SK-N-SH (cell line): ENCODE results near the gene PGAM2. TPM values are rescaled to one million over a fixed set of nuclear protein-coding genes. Genes with fewer than 3 reads are reported as not detected.

Source experiments
- CTCF ChIA-PET: fragments of 300-600, 350-600 bp; formaldehyde crosslinking; extraction: SDS; loops from one replicate; lab custom pipeline; 2021; lab: Yijun Ruan, JAX
- POLR2A ChIA-PET: fragments of 350-600 bp; sonication (Branson Sonifier 250); formaldehyde crosslinking; extraction: SDS; loops from one replicate; lab custom pipeline; 2020; ENCODE audit warnings: antibody characterized with exemption, inconsistent platforms; lab: Yijun Ruan, JAX
- DNase-seq: peaks from one replicate; pipeline ENCODE4 v3.0.0; 2012
- H2AFZ ChIP-seq: fragments of 200-600 bp; sonication (generic); 2 replicates; pipeline ENCODE4 v1.8.1; 2016; ENCODE audit warnings: antibody characterized with exemption, mild to moderate bottlenecking, low read depth
- H3F3A ChIP-seq: fragments of 200-600 bp; sonication (generic); replicated peaks from 2 replicates; pipeline ENCODE3; 2016; ENCODE audit warnings: antibody characterized with exemption, mild to moderate bottlenecking; ENCODE audit not compliant: insufficient read depth
- H3K27ac ChIP-seq, 2 experiments: fragments of 200-500 bp in 1 of 2; fragments of 200-600 bp in 1 of 2; sonication (Bioruptor generic) in 1 of 2; sonication (generic), shearing (Covaris generic) in 1 of 2; 2 replicates each; pipeline versions ENCODE4 v1.5.1 to v1.6.1; 2014 to 2016; ENCODE audit warnings: low read depth in 2 of 2, inconsistent platforms in 1 of 2, low read length in 1 of 2, mild to moderate bottlenecking in 1 of 2, mixed read lengths in 1 of 2
- H3K27me3 ChIP-seq: fragments of 200-600 bp; sonication (generic), shearing (Covaris generic); 2 replicates; pipeline ENCODE4 v1.6.1; 2016; ENCODE audit warnings: mixed run types; ENCODE audit not compliant: insufficient read depth
- H3K36me3 ChIP-seq, 2 experiments: fragments of 200-500 bp in 1 of 2; fragments of 200-600 bp in 1 of 2; sonication (Bioruptor generic) in 1 of 2; sonication (generic) in 1 of 2; replicated peaks in 1 of 2; 2 replicates each; pipeline versions ENCODE3 to v1.5.1; 2014 to 2016; ENCODE audit warnings: low read length in 1 of 2, mild to moderate bottlenecking in 1 of 2; ENCODE audit not compliant: insufficient read depth in 2 of 2, control insufficient read depth in 1 of 2
- H3K4me1 ChIP-seq, 2 experiments: fragments of 200-500 bp in 1 of 2; fragments of 200-600 bp in 1 of 2; sonication (Bioruptor generic) in 1 of 2; sonication (generic), shearing (Covaris generic) in 1 of 2; 2 replicates each; pipeline versions ENCODE4 v1.5.1 to v1.6.1; 2014 to 2016; ENCODE audit warnings: low read depth in 1 of 2, low read length in 1 of 2, mixed run types in 1 of 2; ENCODE audit not compliant: insufficient read depth in 2 of 2, control insufficient read depth in 1 of 2
- H3K4me2 ChIP-seq: fragments of 200-600 bp; sonication (generic), shearing (Covaris generic); 2 replicates; pipeline ENCODE4 v1.6.1; 2017; ENCODE audit warnings: mixed run types
- H3K4me3 ChIP-seq, 2 experiments: fragments of 200-500 bp in 1 of 2; fragments of 200-600 bp in 1 of 2; sonication (Bioruptor generic) in 1 of 2; sonication (generic), shearing (Covaris generic) in 1 of 2; 2 replicates each; pipeline versions ENCODE4 v1.5.1 to v1.8.1; 2014 to 2016; ENCODE audit warnings: low read depth in 2 of 2, inconsistent platforms in 1 of 2, low read length in 1 of 2, mild to moderate bottlenecking in 1 of 2, mixed read lengths in 1 of 2, moderate library complexity in 1 of 2
- H3K79me2 ChIP-seq: fragments of 200-600 bp; sonication (generic); 2 replicates; pipeline ENCODE4 v1.8.1; 2017; ENCODE audit warnings: mild to moderate bottlenecking; ENCODE audit not compliant: insufficient read depth
- H3K9ac ChIP-seq: fragments of 200-600 bp; sonication (generic); 2 replicates; pipeline ENCODE4 v1.6.1; 2017; ENCODE audit warnings: mixed run types
- H3K9me2 ChIP-seq: fragments of 200-600 bp; sonication (generic); 2 replicates; pipeline ENCODE4 v1.6.1; 2017; ENCODE audit warnings: mixed run types
- H3K9me3 ChIP-seq: fragments of 200-600 bp; sonication (generic); 2 replicates; pipeline ENCODE4 v1.6.1; 2017; ENCODE audit warnings: mixed run types, mild to moderate bottlenecking, moderate library complexity
- H4K20me1 ChIP-seq: fragments of 200-600 bp; sonication (generic); 2 replicates; pipeline ENCODE4 v1.6.1; 2017; ENCODE audit warnings: mild to moderate bottlenecking, mixed run types; ENCODE audit not compliant: insufficient read depth
- ELF1 ChIP-seq: IDR thresholded peaks from 2 replicates; pipeline ENCODE4 v1.4.0; 2012
- IRF3 ChIP-seq: fragments of 150-350 bp; IDR thresholded peaks from 2 replicates; pipeline ENCODE4 v1.6.1; 2016; ENCODE audit warnings: mild to moderate bottlenecking, low read depth, low read length
- JUND ChIP-seq: IDR thresholded peaks from 2 replicates; pipeline ENCODE4 v1.4.0; 2012
- MEF2A ChIP-seq: IDR thresholded peaks from 2 replicates; pipeline ENCODE4 v1.4.0; 2012; ENCODE audit warnings: low read depth, borderline replicate concordance
- MXI1 ChIP-seq: IDR thresholded peaks from 2 replicates; pipeline ENCODE4 v1.6.1; 2012; ENCODE audit warnings: mild to moderate bottlenecking, low read depth, low read length, improper control_type of control experiment
- NRF1 ChIP-seq: IDR thresholded peaks from 2 replicates; pipeline ENCODE4 v1.6.1; 2012; ENCODE audit warnings: low read depth, mild to moderate bottlenecking, low read length
- PBX3 ChIP-seq: IDR thresholded peaks from 2 replicates; pipeline ENCODE4; 2012
- REST ChIP-seq: IDR thresholded peaks from 2 replicates; pipeline ENCODE4 v1.6.1; 2012; ENCODE audit warnings: mild to moderate bottlenecking, low read depth, low read length, moderate library complexity
- RFX5 ChIP-seq: IDR thresholded peaks from 2 replicates; pipeline ENCODE4 v1.6.1; 2012; ENCODE audit warnings: mild to moderate bottlenecking, improper control_type of control experiment, low read length
- TAF1 ChIP-seq: IDR thresholded peaks from 2 replicates; pipeline ENCODE4 v1.6.1; 2012; ENCODE audit warnings: low read depth, mild to moderate bottlenecking, low read length, moderate library complexity, borderline replicate concordance
- TCF12 ChIP-seq: IDR thresholded peaks from 2 replicates; pipeline ENCODE4 v1.4.0; 2012
- TEAD4 ChIP-seq: IDR thresholded peaks from 2 replicates; pipeline ENCODE4 v1.4.0; 2012; ENCODE audit warnings: mild to moderate bottlenecking, borderline replicate concordance; ENCODE audit not compliant: insufficient read depth
- YY1 ChIP-seq: IDR thresholded peaks from 2 replicates; pipeline ENCODE4 v1.4.0; 2012; ENCODE audit warnings: low read depth, mild to moderate bottlenecking
- WGBS: methylation state at CpG from one replicate; pipeline ENCODE4 v1.1.6; 2017; ENCODE audit warnings: low lambda C conversion rate; 5-methylcytosine and 5-hydroxymethylcytosine counted together
- polyA plus RNA-seq, 3 experiments: library from polyadenylated mRNA; depleted of rRNA; stranded (reverse); fragments of >200 nt; gene quantifications; 2 replicates each; pipeline ENCODE4 v1.2.3, GENCODE V29; 2012
- TF ChIP-seq, protein P1 (sequence below): IDR thresholded peaks from 2 replicates; pipeline ENCODE4 v1.4.0; 2012; ENCODE audit warnings: low read depth, borderline replicate concordance
- TF ChIP-seq, protein P2 (sequence below): fragments of 200-600 bp; sonication (generic); IDR thresholded peaks from 2 replicates; pipeline ENCODE4 v1.6.1; 2017; ENCODE audit warnings: antibody characterized with exemption, mild to moderate bottlenecking, moderate library complexity
- TF ChIP-seq, protein P3 (sequence below): IDR thresholded peaks from 2 replicates; pipeline ENCODE4 v1.4.0; 2012; ENCODE audit warnings: low read depth, borderline replicate concordance

The PGAM2 gene
- polyA plus RNA-seq, 1 of the 3 experiments (the other 2 are of a cell fraction): 0.79 TPM

- H3K9me2 ChIP-seq: no peaks in the 10 kb centered on the region
- H3K4me1 ChIP-seq: peaks cover 7 to 14% of the 10 kb centered on the region in 2 experiments
- no peak for DNase-seq
- peaks cover 14% of the 10 kb centered on the region for H3F3A ChIP-seq
- no peaks in the 10 kb centered on the region for H3K9me3 ChIP-seq
- H3K27ac ChIP-seq: peak overlapping the region; percentile 13 to 84; a peak in 3 of 4 replicates
- H2AFZ ChIP-seq: no peak overlapping the region
- 86% methylated on average over 9 of the region's 11 CpGs for WGBS
- CTCF ChIA-PET: interaction anchor here (0.9 to 2.6 kb wide), 9 partner anchors 9 to 160 kb away, joined by 3 to 18 read pairs (median 4); partner anchors contain the start of gene YKT6
- peak overlapping the region; percentile 95 for H3K4me2 ChIP-seq
- POLR2A ChIA-PET: interaction anchor here (1.5 to 2.1 kb wide), 4 partner anchors 8 to 120 kb away, joined by 4 to 7 read pairs (median 5); partner anchors contain the start of genes PGAM2 and YKT6
- H3K27me3 ChIP-seq: no peaks in the 10 kb centered on the region
- peak overlapping the region; percentile 83 to 84; a peak in 3 of 4 replicates for H3K4me3 ChIP-seq
- H3K36me3 ChIP-seq: peaks cover 20 to 49% of the 10 kb centered on the region in 2 experiments
- TF ChIP-seq IRF3 (no peak), TEAD4 (no peak), MXI1 (no peak), REST (no peak), ELF1 (no peak), NRF1 (no peak), RFX5 (no peak), YY1 (no peak), TAF1 (no peak), PBX3 (no peak), TCF12 (no peak), MEF2A (no peak), JUND (no peak)
- TF ChIP-seq, protein P1, sequence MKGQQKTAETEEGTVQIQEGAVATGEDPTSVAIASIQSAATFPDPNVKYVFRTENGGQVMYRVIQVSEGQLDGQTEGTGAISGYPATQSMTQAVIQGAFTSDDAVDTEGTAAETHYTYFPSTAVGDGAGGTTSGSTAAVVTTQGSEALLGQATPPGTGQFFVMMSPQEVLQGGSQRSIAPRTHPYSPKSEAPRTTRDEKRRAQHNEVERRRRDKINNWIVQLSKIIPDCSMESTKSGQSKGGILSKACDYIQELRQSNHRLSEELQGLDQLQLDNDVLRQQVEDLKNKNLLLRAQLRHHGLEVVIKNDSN: no peak
- TF ChIP-seq, protein P2, sequence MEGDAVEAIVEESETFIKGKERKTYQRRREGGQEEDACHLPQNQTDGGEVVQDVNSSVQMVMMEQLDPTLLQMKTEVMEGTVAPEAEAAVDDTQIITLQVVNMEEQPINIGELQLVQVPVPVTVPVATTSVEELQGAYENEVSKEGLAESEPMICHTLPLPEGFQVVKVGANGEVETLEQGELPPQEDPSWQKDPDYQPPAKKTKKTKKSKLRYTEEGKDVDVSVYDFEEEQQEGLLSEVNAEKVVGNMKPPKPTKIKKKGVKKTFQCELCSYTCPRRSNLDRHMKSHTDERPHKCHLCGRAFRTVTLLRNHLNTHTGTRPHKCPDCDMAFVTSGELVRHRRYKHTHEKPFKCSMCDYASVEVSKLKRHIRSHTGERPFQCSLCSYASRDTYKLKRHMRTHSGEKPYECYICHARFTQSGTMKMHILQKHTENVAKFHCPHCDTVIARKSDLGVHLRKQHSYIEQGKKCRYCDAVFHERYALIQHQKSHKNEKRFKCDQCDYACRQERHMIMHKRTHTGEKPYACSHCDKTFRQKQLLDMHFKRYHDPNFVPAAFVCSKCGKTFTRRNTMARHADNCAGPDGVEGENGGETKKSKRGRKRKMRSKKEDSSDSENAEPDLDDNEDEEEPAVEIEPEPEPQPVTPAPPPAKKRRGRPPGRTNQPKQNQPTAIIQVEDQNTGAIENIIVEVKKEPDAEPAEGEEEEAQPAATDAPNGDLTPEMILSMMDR: no peak
- TF ChIP-seq, protein P3, sequence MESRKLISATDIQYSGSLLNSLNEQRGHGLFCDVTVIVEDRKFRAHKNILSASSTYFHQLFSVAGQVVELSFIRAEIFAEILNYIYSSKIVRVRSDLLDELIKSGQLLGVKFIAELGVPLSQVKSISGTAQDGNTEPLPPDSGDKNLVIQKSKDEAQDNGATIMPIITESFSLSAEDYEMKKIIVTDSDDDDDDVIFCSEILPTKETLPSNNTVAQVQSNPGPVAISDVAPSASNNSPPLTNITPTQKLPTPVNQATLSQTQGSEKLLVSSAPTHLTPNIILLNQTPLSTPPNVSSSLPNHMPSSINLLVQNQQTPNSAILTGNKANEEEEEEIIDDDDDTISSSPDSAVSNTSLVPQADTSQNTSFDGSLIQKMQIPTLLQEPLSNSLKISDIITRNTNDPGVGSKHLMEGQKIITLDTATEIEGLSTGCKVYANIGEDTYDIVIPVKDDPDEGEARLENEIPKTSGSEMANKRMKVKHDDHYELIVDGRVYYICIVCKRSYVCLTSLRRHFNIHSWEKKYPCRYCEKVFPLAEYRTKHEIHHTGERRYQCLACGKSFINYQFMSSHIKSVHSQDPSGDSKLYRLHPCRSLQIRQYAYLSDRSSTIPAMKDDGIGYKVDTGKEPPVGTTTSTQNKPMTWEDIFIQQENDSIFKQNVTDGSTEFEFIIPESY: no peak
- H4K20me1 ChIP-seq: no peaks in the 10 kb centered on the region
- peaks cover 21% of the 10 kb centered on the region for H3K79me2 ChIP-seq
- peak overlapping the region; percentile 93 for H3K9ac ChIP-seq
Measured at GRCh38 chr7:44080686-44081265, 15.4 kb upstream of the PGAM2 start.
